ENCODE measurements around the gene CDX2.

- no peak for TF ChIP-seq YY1 (IDR thresholded peaks at IDR 0.05; ENCODE audit: insufficient read depth, insufficient read length)
- TF ChIP-seq ZNF274 (IDR thresholded peaks at IDR 0.05; ENCODE audit: low read depth, low read length): no peak
These were observed 50.8 kb downstream of the CDX2 start for GRCh38 chr13:27918041-27918917.

All from NT2/D1 (cell line).